Endothelial cell of umbilical vein (primary cell): Measurements from ENCODE around the gene GMCL2. TPM values are rescaled to one million over a fixed set of nuclear protein-coding genes. Genes with fewer than 3 reads are reported as not detected.

Experiments
- BruUV-seq: library from RNA; stranded (reverse); fragments of 400-500 nt; replicated peaks from 2 replicates; lab custom pipeline; 2021; lab: Mats Ljungman, UMichigan
- CTCF ChIA-PET: fragments of 300-600, 350-600 bp; sonication (Branson Sonifier 250); formaldehyde crosslinking; loops from one replicate; lab custom pipeline; 2021; ENCODE audit warnings: antibody characterized with exemption, inconsistent platforms; lab: Charles Lee
- POLR2A ChIA-PET: fragments of 300-600, 350-600 bp; sonication (Branson Sonifier 250); formaldehyde crosslinking; loops from one replicate; lab custom pipeline; 2021; ENCODE audit warnings: antibody characterized with exemption, inconsistent platforms; lab: Charles Lee
- DNase-seq: peaks from one replicate; pipeline ENCODE4 v3.0.0-alpha.2; 2011; ENCODE audit warnings: low read depth, low spot score
- FAIRE-seq: peaks from 2 replicates; lab custom pipeline; 2011; peaks lifted over from hg19 to GRCh38; lab: Jason Lieb, UNC
- H2AFZ ChIP-seq: 2 replicates; pipeline ENCODE4 v1.6.0; 2012; ENCODE audit warnings: low read depth, low read length, control low read depth, inconsistent platforms
- H3K27ac ChIP-seq: 2 replicates; pipeline ENCODE4 v1.5.1; 2011; ENCODE audit warnings: low read depth, mild to moderate bottlenecking, control low read depth, low read length, moderate library complexity; ENCODE audit not compliant: insufficient read depth
- H3K27me3 ChIP-seq, 2 experiments: 2 replicates each; pipeline versions ENCODE4 v1.6.0 to v1.6.1; 2011; ENCODE audit warnings: low read length in 2 of 2, mixed read lengths in 1 of 2; ENCODE audit not compliant: control insufficient read depth in 2 of 2, insufficient read depth in 2 of 2
- H3K36me3 ChIP-seq, 2 experiments: 2 replicates in 1 of 2; 3 replicates in 1 of 2; pipeline ENCODE4 v1.5.1; 2011; ENCODE audit warnings: low read length in 2 of 2, mild to moderate bottlenecking in 1 of 2, moderate library complexity in 1 of 2; ENCODE audit not compliant: control insufficient read depth in 2 of 2, insufficient read depth in 2 of 2; ENCODE audit errors: extremely low read depth in 1 of 2
- H3K4me1 ChIP-seq: 3 replicates; pipeline ENCODE4 v1.5.1; 2011; ENCODE audit warnings: mild to moderate bottlenecking, low read length; ENCODE audit not compliant: control insufficient read depth, insufficient read depth; ENCODE audit errors: extremely low read depth
- H3K4me2 ChIP-seq: 2 replicates; pipeline ENCODE4 v1.6.1; 2011; ENCODE audit warnings: low read length, control low read depth, mixed read lengths; ENCODE audit not compliant: insufficient read depth
- H3K4me3 ChIP-seq, 3 experiments: fragments of 200-600 bp in 1 of 3; sonication (generic), shearing (Covaris generic) in 1 of 3; replicated peaks in 1 of 3; 2 replicates each; pipeline ENCODE4 v1.5.1; 2011 to 2016; ENCODE audit warnings: control low read depth in 3 of 3, low read length in 3 of 3, mild to moderate bottlenecking in 2 of 3, inconsistent platforms in 1 of 3, low read depth in 1 of 3, moderate library complexity in 1 of 3; ENCODE audit not compliant: insufficient read depth in 1 of 3
- H3K79me2 ChIP-seq: 2 replicates; pipeline ENCODE4 v1.6.0; 2012; ENCODE audit warnings: low read length, inconsistent platforms; ENCODE audit not compliant: control insufficient read depth, insufficient read depth
- H3K9ac ChIP-seq: replicated peaks from 2 replicates; pipeline ENCODE3; 2011; ENCODE audit warnings: low read length, control low read depth; ENCODE audit not compliant: insufficient read depth; ENCODE audit errors: extremely low read depth
- H3K9me1 ChIP-seq: replicated peaks from 3 replicates; pipeline ENCODE4 v1.6.0; 2011; ENCODE audit warnings: mild to moderate bottlenecking, low read length; ENCODE audit not compliant: control insufficient read depth, insufficient read depth; ENCODE audit errors: extremely low read depth
- H3K9me3 ChIP-seq: replicated peaks from 2 replicates; pipeline ENCODE4 v1.5.1; 2012; ENCODE audit warnings: low read length, inconsistent platforms; ENCODE audit not compliant: control insufficient read depth, insufficient read depth
- H4K20me1 ChIP-seq: replicated peaks from 2 replicates; pipeline ENCODE3; 2011; ENCODE audit warnings: mild to moderate bottlenecking, low read length; ENCODE audit not compliant: control insufficient read depth, insufficient read depth; ENCODE audit errors: extremely low read depth
- JUN ChIP-seq: IDR thresholded peaks from 2 replicates; pipeline ENCODE4 v1.6.1; 2011; ENCODE audit warnings: borderline replicate concordance, low read depth; ENCODE audit not compliant: insufficient read length, insufficient read depth
- MYC ChIP-seq: IDR thresholded peaks from one replicate; pipeline ENCODE4 v1.6.1; 2011; ENCODE audit warnings: mild to moderate bottlenecking, low read depth, low read length
- POLR2AphosphoS5 ChIP-seq: IDR thresholded peaks from 2 replicates; pipeline ENCODE4 v1.6.1; 2012; ENCODE audit warnings: low read depth, mild to moderate bottlenecking, control low read depth, low read length, moderate library complexity; ENCODE audit not compliant: insufficient read depth
- dilution Hi-C: fragments of 300-500 bp; cut with MboI; formaldehyde crosslinking; loops from one replicate; pipeline ENCODE4 v1.15.0; 2019; ENCODE audit warnings: low sequenced_read_pairs; ENCODE audit not compliant: extremely low pct_ligation_motif_present
- intact Hi-C: fragments of 100-400 bp; cut with micrococcal nuclease; formaldehyde crosslinking; loops from one replicate; pipeline ENCODE4 v1.10.0; 2022
- polyA plus RNA-seq, 4 experiments: library from polyadenylated mRNA; depleted of rRNA in 3 of 4; stranded (reverse) in 3 of 4; unstranded in 1 of 4; fragments of >200 nt; gene quantifications; 2 replicates each; pipeline versions ENCODE4 v1.2.1 to v1.2.3, GENCODE V29; 2011 to 2012; ENCODE audit warnings: missing spikeins in 1 of 4
- total RNA-seq: library from RNA; stranded (reverse); gene quantifications from 2 replicates; pipeline ENCODE4 v1.2.3, GENCODE V29; 2021
- TF ChIP-seq, protein P1 (sequence below): IDR thresholded peaks from 2 replicates; pipeline ENCODE4 v1.6.1; 2011; ENCODE audit not compliant: insufficient read depth, insufficient read length

GMCL2 gene
- total and polyA plus RNA-seq, 2 donors (not counting 3 experiments of a cell fraction or from before 2014, with no cell fraction given), result not detected

DNA sequence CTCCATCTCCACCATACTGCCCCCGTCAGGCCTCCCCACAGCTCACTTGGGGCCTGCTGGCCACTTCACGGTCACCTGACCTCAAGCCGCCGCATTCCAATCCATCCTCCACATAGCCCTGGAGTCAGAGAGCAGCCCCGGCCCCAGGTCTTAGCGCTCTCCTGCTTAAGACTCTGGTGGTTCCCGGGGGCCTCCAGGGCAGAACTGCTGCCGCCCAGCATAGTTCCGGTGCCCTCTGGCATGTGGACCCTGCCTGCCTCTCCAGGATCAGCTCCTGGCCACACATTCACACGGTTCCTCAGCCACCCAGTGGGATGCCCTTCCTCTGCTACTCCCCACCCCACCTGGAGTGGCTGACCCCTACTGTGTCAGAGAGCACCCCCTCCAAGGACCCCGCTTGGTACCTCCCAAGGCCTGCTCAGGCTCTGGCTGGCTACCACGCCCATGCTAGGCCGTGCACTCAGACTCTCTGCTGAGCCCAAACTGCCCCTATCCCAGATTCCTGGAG, 36.7 kb upstream of the GMCL2 start:
- ChIA-PET CTCF (no interaction called here), POLR2A (no interaction called here)
- dilution Hi-C loops, result no loop called here
- intact Hi-C loops, result no loop called here
- Histone ChIP-seq H3K79me2 (peaks cover 4% of the 10 kb centered on the region), H3K27ac (no peak overlapping the region), H3K9me1 (no peaks in the 10 kb centered on the region), H3K4me3 (no peak overlapping the region), H3K4me1 (no peaks in the 10 kb centered on the region), H3K9me3 (no peaks in the 10 kb centered on the region), H3K9ac (no peak overlapping the region), H4K20me1 (no peaks in the 10 kb centered on the region), H3K36me3 (peaks cover 8 to 16% of the 10 kb centered on the region in 2 experiments), H3K27me3 (no peaks in the 10 kb centered on the region), H2AFZ (no peak overlapping the region), H3K4me2 (no peak overlapping the region)
- FAIRE-seq (no peak), DNase-seq (no peak)
- BruUV-seq, result no TSS peak
- peak; percentile 22 for TF ChIP-seq POLR2AphosphoS5
- TF ChIP-seq, protein P1, sequence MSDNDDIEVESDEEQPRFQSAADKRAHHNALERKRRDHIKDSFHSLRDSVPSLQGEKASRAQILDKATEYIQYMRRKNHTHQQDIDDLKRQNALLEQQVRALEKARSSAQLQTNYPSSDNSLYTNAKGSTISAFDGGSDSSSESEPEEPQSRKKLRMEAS, result no peak
- TF ChIP-seq MYC, result no peak
- no peak for TF ChIP-seq JUN

DNA sequence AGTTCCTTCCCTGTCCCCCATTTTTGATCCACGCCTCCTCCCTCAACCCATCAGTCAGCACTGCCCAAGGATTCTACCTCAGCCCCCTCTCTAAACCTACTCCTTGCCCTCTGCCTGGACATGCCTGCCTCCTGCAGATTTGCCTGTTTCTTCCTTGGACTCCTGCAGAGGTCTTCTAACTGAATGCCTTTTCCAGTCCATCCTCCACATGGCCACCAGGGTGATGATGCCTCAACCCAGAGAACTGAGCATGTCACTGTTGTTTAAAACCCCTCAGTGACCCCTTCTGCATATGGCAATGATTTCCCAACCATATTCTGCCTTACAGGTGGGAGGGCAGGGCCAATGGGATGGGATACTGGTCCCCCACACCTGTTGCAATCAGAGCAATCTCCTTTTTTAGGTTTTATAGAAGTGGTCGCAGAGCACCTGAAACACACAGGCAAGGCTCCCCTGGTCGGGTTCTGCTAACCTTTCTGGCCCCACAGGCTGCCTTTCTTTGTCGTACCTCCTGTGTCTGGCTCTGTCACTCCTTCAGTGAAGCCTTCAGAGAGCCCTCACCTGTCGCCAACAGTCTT, 36.1 kb upstream of the GMCL2 start:
- no peaks in the 10 kb centered on the region for H3K9me3 ChIP-seq
- no peak overlapping the region for H3K4me3 ChIP-seq
- intact Hi-C loops (no loop called here), dilution Hi-C loops (no loop called here)
- H3K9ac ChIP-seq, result no peak overlapping the region
- no peak for FAIRE-seq
- no peaks in the 10 kb centered on the region for H3K79me2 ChIP-seq
- DNase-seq, result no peak
- peaks cover 7 to 15% of the 10 kb centered on the region in 2 experiments for H3K36me3 ChIP-seq
- H3K27me3 ChIP-seq, result no peaks in the 10 kb centered on the region
- ChIA-PET POLR2A (no interaction called here), CTCF (no interaction called here)
- no peak for TF ChIP-seq JUN
- no peak overlapping the region for H3K27ac ChIP-seq
- H3K4me1 ChIP-seq, result no peaks in the 10 kb centered on the region
- H4K20me1 ChIP-seq, result no peaks in the 10 kb centered on the region
- no peaks in the 10 kb centered on the region for H3K9me1 ChIP-seq
- no peak overlapping the region for H2AFZ ChIP-seq
- BruUV-seq, result no TSS peak
- no peak overlapping the region for H3K4me2 ChIP-seq
